T-helper 1 cell (primary cell): ENCODE data around the gene MSI2.
"Not testable (repeated sequence)": the region's sequence is repeated elsewhere in the genome, so short reads cannot be mapped to it uniquely, and the experiment has no call there.

ENCODE experiments used
- DNase-seq, 5 donors: peaks; one replicate each; pipeline ENCODE4 v3.0.0-alpha.2; 2012 to 2020

The MSI2 gene

GRCh38 chr17:57609125-57609877 is 353.0 kb downstream of the MSI2 start:
- no peak for DNase-seq

GRCh38 chr17:57609878-57610270 is 353.6 kb downstream of the MSI2 start:
- DNase-seq: no peak

DNA sequence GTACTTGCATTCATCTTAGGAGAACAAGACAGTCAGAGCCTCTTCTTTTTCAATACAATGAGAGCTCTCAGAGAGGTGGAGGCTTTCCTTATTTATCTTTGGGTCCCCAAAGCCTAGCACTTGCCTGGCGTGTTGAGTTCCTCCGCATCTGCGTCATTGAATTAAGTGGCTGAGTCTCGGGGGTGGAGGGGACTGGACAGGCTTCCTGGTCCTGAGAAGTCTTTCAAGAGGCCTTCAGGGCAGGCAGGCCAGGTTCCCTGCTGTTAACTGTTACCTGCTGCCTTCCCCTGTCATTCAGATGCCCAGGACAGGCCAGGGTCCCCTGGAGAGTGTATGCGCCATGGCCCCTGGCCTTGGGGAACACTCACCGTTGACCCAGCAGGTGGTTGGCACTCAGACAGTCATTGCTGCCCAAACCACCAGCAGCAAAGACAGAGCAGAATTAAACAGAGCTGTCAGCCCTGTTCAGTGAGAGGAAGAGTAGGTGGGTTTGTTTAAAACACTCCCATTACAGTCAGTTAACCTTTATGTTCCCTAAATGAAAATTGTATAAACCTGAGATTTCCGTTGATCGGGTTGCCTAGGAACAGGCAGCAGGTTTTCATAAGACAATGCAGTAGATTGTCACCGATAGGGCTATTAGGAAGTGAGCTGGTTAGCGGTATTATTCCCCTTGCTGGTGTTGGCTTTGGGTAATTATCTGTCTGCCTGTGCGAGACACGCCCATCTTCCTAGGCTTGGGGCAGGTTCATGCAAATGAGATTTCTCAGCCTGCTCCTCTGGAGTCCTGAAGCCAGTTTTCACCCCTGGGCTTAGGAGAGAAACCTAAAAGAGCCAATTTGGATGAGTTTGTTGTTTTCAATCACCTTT is 356.1 kb downstream of the MSI2 start:
- no peak for DNase-seq

GRCh38 chr17:57614742-57615141 is 358.4 kb downstream of the MSI2 start:
- DNase-seq: no peak

DNA sequence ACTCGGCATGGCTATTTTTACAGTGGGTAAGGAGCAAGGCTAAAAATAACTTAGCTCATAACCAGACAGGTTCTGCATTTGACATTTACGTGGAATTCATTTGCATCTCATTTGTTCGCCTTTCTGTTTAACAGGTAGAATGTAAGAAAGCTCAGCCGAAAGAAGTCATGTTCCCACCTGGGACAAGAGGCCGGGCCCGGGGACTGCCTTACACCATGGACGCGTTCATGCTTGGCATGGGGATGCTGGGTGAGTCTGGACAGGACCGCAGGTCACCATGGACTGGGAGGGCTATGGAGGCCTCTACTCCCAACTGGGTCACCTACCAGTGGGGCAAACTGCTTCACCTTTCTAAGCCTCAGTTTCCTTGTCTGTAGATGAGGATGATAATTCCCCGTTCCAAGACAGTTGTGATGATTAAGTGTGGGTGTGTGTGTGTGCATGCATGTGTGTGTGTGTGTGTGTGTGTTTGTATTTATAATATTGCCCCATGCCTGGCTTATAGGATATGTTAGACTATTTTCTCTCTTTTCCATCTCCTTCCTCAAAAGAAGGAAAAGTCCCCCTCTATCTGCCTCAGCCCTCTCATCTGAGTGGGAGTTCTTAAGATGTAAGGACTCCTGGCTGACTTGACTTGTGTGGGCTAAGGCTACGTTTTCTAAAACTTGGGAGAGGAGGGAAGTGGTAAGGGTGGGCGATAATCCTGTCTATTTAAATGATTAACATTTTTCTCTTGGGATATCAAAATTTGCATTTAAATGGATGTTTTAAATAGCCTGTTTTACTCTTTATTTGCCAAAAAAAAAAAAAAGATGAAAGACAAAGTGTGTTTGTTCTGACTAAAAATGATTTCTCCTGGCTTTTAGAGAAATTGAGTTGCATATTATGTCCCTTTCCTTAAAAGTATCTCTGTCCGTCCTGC is 359.8 kb downstream of the MSI2 start:
- DNase-seq: no peak

DNA sequence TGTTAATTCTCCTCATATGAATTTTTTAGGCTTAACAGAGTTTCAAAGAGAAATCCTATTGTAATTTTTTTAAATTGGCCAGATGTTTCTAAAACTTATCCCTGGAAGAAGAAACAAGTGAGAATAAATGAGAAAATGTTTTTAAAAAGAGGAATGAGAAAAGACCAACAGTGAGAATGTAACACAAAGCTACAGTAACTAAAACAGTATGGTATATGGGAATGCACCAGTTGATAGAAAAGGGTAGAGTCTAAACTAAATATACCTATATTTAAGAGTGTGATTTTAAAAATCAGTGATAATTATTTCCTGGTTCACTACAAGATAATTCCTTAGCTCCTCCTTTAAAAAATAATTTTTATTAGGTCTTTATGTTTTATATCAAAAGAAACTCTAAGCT is 360.9 kb downstream of the MSI2 start:
- DNase-seq: no peak

GRCh38 chr17:57619061-57619937 is 363.0 kb downstream of the MSI2 start:
- no peak for DNase-seq

DNA sequence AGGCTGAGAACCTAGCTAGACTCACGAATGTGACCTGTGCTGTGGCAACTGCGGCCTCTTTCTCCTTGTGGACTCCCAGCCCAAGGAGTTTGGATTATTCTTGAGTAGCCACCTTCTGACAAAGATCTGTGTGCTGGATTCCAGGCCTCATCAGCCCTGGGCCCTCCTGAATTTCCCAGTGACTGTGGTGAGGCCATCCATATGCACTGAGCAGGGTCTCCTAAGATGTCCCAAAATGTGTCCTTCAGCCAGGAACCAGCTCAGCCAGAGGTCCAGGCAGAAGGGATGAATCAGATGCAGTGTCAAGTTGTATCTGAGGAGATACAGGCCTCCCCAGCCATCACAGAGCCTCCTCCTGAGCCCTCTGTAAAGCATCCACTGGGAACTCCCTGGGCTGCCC is 364.3 kb downstream of the MSI2 start:
- DNase-seq: no peak

DNA sequence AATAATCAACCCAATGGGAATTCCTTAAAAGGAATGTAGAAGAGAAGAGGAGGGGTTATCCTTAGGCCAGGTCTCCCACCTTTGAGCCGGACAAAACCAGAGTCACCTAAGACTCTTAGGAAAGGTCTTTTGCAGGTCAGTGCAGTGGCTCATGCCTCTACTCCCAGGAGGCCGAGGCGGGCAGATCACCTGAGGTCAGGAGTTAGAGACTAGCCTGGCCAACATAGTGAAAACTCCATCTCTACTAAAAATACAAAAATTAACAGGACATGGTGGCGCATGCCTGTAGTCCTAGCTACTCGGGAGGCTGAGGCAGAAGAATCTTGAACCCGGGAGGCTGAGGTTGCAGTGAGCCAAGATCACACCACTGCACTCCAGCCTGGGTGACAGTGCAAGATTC is 365.5 kb downstream of the MSI2 start:
- not testable (repeated sequence) for DNase-seq

DNA sequence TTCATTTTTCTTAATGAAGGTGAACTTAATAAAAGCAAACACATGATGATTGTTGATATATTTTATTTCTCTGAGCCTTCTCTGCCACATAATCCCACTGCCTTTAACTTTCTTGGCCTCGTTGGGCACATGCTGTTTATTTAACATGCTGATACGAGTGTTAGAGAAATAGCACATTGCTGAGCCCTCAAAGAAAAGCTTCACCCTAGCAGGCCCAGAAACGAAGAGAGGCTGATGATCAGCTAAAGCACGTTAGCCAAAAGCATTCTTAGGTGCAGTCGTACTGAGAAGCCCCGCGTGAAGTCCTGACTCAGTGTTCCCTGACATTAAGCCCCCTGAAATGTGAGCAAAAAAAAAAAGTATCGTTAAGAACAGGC is 366.0 kb downstream of the MSI2 start:
- no peak for DNase-seq

GRCh38 chr17:57622683-57623433 is 366.5 kb downstream of the MSI2 start:
- no peak for DNase-seq

GRCh38 chr17:57623620-57624019 is 367.3 kb downstream of the MSI2 start:
- no peak for DNase-seq

GRCh38 chr17:57624386-57624785 is 368.1 kb downstream of the MSI2 start:
- no peak for DNase-seq

GRCh38 chr17:57625511-57625910 is 369.2 kb downstream of the MSI2 start:
- DNase-seq: no peak

DNA sequence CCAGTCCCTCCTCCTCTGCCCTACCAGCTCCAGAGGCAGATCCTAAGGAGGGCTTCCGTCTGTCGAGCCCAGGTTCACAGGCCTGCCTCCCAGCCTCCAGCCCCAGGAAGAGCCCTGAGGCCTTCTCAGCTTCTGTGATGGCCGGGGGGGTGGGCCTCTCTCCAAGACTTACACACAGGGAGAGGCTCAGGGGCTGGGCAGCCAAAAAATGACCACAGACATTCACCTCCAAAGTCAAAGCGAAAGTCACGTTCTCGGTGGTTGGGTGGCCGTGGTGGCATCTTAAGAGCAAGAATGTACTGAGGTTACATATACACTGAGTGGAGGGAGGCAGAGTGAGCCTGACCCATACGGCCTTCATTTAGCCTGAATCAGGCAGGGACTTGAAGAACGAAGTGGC is 369.6 kb downstream of the MSI2 start:
- no peak for DNase-seq

GRCh38 chr17:57626520-57627210 is 370.3 kb downstream of the MSI2 start:
- no peak for DNase-seq

DNA sequence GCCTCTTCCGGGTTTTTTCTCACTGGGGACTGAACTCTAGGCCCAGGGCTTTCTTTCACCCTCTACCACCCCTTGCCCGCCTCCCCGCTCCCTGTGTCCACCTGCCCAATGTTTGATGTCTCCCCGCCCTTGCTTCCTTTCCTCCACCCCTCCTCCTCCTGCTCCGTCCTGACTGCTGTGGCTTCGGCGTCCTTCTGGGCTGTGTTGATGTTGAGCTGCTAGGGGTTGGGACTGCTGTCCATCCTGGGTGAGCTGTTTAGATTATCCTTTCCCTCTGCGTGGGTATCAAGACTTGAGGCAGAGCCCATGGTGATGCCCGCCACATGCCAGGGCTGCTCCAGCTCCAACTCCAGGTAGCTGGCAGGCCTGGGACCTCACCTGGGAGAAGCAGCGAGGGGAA is 371.3 kb downstream of the MSI2 start:
- no peak for DNase-seq

- DNase-seq: no peak
Observed at GRCh38 chr17:57628421-57628820, 372.1 kb downstream of the MSI2 start.

DNA sequence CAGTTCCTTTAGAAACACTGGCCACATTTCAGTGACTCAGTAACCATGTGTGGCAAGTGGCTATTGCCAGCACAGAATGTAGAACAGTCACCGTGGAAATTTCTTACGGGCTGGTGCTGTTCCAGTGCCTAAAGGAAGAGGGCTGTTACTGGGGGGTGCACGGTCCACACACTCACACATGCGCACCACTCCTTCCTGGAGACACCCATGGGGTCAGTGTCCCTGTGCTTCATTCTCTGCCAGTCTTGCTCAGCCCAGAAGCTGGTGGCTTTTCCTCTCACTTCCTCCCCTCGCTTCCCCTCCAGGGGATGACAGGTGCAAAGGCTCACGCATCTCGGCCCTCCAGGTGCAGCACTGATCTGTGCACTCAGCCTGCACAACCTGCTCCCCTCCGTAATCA is 373.1 kb downstream of the MSI2 start:
- DNase-seq: no peak

- DNase-seq: no peak
Observed at GRCh38 chr17:57629886-57630285, 373.6 kb downstream of the MSI2 start.

DNA sequence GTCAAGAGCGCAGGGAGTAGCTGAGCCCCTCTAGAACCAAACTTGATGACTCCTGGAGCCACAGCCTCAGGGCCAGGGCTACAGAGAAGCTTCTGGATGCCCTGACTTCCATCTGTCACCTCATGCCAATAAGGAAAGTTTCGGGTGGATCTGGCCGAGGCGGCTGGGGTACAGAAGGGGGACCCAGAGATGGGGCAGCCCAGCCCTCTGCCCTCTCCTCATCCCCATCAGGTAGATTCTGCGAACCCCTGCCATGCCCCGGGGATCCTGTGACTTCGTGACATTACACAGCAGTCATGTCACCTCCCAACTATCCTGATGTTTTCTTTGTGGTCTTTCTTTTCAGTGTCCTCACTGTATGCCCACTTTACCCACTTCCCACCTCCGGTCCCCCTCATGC is 374.4 kb downstream of the MSI2 start:
- DNase-seq: no peak
